ENCODE results near the gene NOL9. TPM values are rescaled to one million over a fixed set of nuclear protein-coding genes. Genes with fewer than 3 reads are reported as not detected.
A peak's percentile ranks its signal among the peaks of the same experiment; 100 is the strongest.

Gene NOL9
- total RNA-seq, 6 donors from 2014 or later, result 19.6 to 41.9 (median 24.7) TPM

- no peak for TF ChIP-seq CTCF (IDR thresholded peaks at IDR 0.05)
- peak overlapping the region in 2 of 4 donors; percentile 17 to 46 for H3K27ac ChIP-seq
Measured at GRCh38 chr1:6497215-6497866, 57.0 kb downstream of the NOL9 start.

GRCh38 chr1:6496890-6497214 lies 57.5 kb downstream of the NOL9 start:
- Histone ChIP-seq H3K4me3 (peak overlapping the region in 3 of 4 donors; percentile 54 to 63 (median 63)), H3K27me3 (peaks cover 0 to 4% (median 0%) of the 10 kb centered on the region in 4 donors), H3K27ac (peak overlapping the region in 2 of 4 donors; percentile 17 to 30), H3K9me3 (no peaks in the 10 kb centered on the region), H3K36me3 (no peaks in the 10 kb centered on the region), H3K4me1 (peaks cover 14 to 31% (median 19%) of the 10 kb centered on the region in 4 donors)
- no peak for DNase-seq
- no peak for TF ChIP-seq POLR2AphosphoS5 (IDR thresholded peaks at IDR 0.05)
- no peak for TF ChIP-seq EP300 (IDR thresholded peaks at IDR 0.05)
- TF ChIP-seq POLR2A (IDR thresholded peaks at IDR 0.05), result no peak
- no peak for TF ChIP-seq CTCF (IDR thresholded peaks at IDR 0.05)
- WGBS, 2 donors, result 6% methylated on average over 6 of the region's 21 CpGs; no CpG with 5 or more reads in 1 of the 2 donors
- no peak for ATAC-seq (ENCODE audit: low FRiP score in 2 of 2)

More at GRCh38 chr1:6497215-6497866, 57.0 kb downstream of the NOL9 start:
- DNase-seq, result peak; percentile 30 to 89
- ATAC-seq (ENCODE audit: low FRiP score in 2 of 2), result peak in 1 of 2 donors; percentile 35
- H3K27me3 ChIP-seq, result peaks cover 0 to 4% (median 0%) of the 10 kb centered on the region in 4 donors
- peak overlapping the region; percentile 54 to 63 (median 60) for H3K4me3 ChIP-seq
- no peaks in the 10 kb centered on the region for H3K9me3 ChIP-seq
- H3K4me1 ChIP-seq, result peaks cover 16 to 34% (median 22%) of the 10 kb centered on the region in 4 donors
- H3K36me3 ChIP-seq, result no peaks in the 10 kb centered on the region
- WGBS, 2 donors, result 0% methylated on average over 2 of the region's 74 CpGs; no CpG with 5 or more reads in 1 of the 2 donors

GRCh38 chr1:6496365-6496721 lies 58.0 kb downstream of the NOL9 start:
- no peaks in the 10 kb centered on the region for H3K9me3 ChIP-seq
- WGBS, 2 donors, result 25 to 43% methylated on average over 10 to 12 of the region's 13 CpGs
- no peaks in the 10 kb centered on the region for H3K36me3 ChIP-seq
- ATAC-seq (ENCODE audit: low FRiP score in 2 of 2) (no peak), DNase-seq (peak in 1 of 2 donors; percentile 83)
- H3K4me3 ChIP-seq, result peak overlapping the region in 1 of 4 donors; percentile 63
- TF ChIP-seq POLR2AphosphoS5 (IDR thresholded peaks at IDR 0.05) (no peak), CTCF (IDR thresholded peaks at IDR 0.05) (no peak), EP300 (IDR thresholded peaks at IDR 0.05) (no peak), POLR2A (IDR thresholded peaks at IDR 0.05) (no peak)
- H3K4me1 ChIP-seq, result peaks cover 15 to 33% (median 16%) of the 10 kb centered on the region in 4 donors
- H3K27ac ChIP-seq, result peak overlapping the region in 1 of 4 donors; percentile 30
- peaks cover 0 to 4% (median 0%) of the 10 kb centered on the region in 4 donors for H3K27me3 ChIP-seq

GRCh38 chr1:6495540-6496364 lies 58.6 kb downstream of the NOL9 start:
- Histone ChIP-seq H3K4me1 (peaks cover 17 to 39% (median 20%) of the 10 kb centered on the region in 4 donors), H3K27ac (peak overlapping the region in 1 of 4 donors; percentile 30), H3K9me3 (no peaks in the 10 kb centered on the region), H3K36me3 (no peaks in the 10 kb centered on the region), H3K27me3 (peaks cover 0 to 4% (median 0%) of the 10 kb centered on the region in 4 donors), H3K4me3 (no peak overlapping the region)
- ATAC-seq (ENCODE audit: low FRiP score in 2 of 2) (no peak), DNase-seq (no peak)
- 75 to 78% methylated on average over 10 to 13 of the region's 14 CpGs for WGBS, 2 donors
- TF ChIP-seq EP300 (IDR thresholded peaks at IDR 0.05) (no peak), CTCF (IDR thresholded peaks at IDR 0.05) (no peak), POLR2A (IDR thresholded peaks at IDR 0.05) (no peak), POLR2AphosphoS5 (IDR thresholded peaks at IDR 0.05) (no peak)

Measured in upper lobe of left lung (tissue), 6 donors.